GM18511 (cell line): ENCODE results near the gene SMIM12.

Experiments used
- ATAC-seq: cut with Tn5 transposase; IDR thresholded peaks from one replicate; pipeline ENCODE4 v1.9.1; 2021; ENCODE audit warnings: mild to moderate bottlenecking, moderate library complexity; ENCODE audit not compliant: unreplicated experiment

The SMIM12 gene

GRCh38 chr1:34808051-34808810 is 51.3 kb downstream of the SMIM12 start:
- ATAC-seq, result no peak

- ATAC-seq, result no peak
These were observed 53.2 kb downstream of the SMIM12 start for GRCh38 chr1:34806396-34806795.

GRCh38 chr1:34803770-34804169 is 55.8 kb downstream of the SMIM12 start:
- ATAC-seq, result no peak
